ENCODE data around the gene PPP2R5C. TPM values are rescaled to one million over a fixed set of nuclear protein-coding genes. Genes with fewer than 3 reads are reported as not detected.

The PPP2R5C gene
- total RNA-seq, 1 donor from 2014 or later: 237 TPM

DNA sequence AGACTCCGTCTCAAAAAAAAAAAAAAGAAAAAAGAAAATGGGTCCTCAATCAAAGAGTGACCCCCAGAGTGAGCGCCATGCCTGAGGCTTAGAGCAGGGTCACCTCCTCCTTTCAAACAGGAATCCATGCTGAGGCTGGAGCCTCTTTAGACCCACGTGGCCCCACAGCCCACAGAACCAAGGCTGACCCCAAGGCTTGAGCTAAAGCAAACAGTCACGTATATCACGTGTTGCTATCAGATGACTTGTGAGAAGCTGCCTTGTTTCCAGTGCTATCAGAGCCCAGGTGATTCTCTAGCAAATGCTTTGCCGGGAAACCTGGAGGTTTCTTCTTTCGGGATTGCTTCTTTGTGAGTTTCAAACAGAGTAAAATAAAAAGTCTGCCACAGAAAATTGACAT, 171.2 kb downstream of the PPP2R5C start:
- intact Hi-C loops (cut with micrococcal nuclease): no loop called here

DNA sequence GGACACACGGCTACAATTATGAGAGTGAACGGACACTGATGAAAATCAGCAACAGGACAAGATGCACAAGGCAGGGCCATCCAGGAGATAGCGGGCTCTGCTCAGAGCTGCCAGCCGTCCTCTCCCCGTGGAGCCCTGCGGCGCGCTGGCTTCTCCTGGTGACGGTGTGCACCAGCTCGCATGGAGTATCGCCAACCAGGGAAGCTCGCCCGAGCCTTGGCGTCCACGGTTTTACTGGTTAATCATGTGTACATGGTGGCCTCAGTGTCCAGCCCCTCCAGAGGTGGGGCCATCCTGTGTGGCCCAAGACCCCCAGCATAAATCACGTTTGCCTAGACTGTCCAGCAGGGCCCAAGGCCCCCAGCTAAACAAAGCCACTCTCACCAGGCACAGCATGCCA, 171.7 kb downstream of the PPP2R5C start:
- intact Hi-C loops (cut with micrococcal nuclease): no loop called here

DNA sequence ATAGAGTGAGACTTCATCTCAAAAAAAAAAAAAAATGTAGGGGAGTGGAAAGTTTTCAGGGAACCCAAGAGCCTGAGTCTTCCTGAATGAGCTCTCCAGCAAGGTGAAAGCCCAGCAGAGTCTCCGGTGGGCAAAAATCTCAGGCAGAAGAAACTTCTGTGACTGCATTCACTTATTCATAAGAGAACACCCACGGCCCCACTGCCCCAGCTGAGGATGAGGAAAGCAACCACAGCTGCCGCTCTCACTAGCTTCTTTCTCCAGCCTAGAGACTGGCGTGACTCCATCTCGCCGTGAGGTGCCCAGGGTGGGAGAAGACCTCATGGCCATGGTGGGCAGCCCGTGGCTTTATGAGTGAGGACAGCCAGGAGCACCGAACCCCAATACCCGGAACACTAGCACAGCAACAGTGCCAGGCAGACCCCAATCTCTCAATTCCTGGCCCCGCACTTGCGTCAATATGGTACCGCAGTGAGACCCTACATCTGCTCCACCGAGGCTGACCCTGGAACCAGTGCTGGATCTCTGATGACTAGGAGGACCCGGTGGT, 173.2 kb downstream of the PPP2R5C start:
- intact Hi-C loops (cut with micrococcal nuclease): no loop called here

DNA sequence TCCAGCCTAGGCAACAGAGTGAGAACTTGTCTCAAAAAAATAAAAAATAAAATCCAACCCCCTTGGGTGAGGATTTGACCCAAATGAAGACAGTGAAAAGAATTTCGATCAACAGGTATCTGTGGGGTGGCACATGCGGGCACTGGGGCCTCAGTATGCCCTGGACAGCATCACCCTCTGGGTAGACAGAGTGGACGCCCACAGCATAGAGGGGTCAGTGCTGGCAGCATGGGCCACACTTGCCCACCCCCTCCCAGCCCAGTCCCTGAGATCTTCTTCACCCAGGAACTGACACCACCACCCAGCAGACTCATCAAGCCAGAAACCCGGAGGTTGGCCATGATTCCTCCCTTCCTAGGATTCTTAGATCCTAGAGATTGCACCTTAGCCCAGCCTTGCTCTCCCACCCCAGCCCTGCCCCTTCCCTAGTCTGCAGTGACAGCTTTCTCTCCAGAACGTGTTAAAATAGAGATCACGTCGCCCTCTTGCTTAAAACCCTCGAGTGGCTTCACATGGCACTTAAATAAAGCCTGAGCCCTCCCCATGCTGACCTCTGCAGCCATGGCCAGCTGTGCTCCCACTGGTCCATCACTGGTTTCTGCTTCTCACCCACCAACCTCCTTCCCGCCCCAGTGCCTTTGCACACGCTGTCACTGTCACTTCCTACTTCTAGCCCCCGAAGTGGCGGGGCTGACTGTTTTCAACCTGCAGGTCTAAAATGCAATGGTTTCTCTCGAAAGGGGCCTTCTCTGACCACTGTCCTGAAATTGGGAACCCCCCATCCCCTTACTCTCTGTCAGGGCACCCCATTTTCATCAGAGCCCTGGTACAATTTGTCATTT, 176.6 kb downstream of the PPP2R5C start:
- intact Hi-C loops (cut with micrococcal nuclease): no loop called here

DNA sequence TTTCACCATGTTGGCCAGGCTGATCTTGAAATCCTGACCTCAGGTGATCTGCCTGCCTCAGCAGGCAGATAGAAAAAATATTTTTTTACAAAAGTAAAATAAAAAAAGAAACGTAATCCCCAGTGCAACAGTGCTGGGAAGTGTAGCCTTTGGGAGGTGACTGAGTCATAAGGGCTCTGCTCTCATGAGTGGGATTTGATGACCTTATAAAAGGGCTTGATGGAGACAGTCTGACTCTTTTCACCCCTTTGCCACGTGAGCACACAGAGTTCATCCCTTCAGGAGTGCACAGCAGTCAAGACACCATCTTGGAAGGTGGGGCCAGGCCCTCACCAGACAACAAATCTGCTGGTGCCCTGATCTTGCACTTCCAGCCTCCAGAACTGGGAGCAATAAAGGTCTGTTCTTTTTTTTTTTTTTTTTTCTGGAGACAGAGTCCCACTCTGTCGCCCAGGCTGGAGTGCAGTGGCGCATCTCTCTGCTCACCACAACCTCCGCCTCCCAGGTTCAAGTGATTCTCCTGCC, 178.2 kb downstream of the PPP2R5C start:
- intact Hi-C loops (cut with micrococcal nuclease): no loop called here

DNA sequence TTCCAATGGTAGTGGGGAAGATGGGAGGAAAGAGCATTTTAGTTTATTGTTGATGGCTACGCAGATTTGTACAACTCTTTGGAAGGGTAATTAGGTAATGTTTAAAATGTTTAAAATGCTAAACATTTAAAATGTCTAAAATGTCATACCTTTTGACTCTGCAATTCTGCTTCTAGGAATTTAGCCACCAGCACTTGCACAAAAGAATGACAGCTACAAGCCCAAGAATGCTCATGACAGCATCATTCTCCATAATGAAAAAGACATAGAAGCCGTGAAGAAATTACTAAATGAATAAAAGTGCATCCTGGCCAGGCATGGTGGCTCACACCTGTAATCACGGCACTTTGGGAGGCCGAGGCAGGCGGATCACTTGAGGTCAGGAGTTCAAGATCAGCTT, 182.9 kb downstream of the PPP2R5C start:
- intact Hi-C loops (cut with micrococcal nuclease): no loop called here

DNA sequence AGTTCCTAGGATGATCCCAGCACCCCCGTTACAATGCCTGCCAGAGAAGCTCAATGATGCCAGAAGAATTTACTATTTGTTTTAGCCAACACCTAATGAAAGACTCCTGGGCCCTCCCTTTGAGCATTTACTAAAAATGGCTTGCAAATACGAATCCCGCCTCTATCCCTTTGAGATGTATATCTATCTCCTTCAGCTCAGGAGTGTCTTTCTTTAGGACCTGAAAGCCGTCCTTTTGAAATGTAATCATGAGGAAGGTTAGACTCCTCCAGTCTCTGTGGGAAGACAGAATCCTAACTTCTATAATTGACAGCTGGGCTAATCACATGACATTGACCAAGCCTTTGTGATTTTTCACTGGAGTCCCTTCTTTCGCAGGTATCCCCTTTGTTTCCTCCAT, 183.7 kb downstream of the PPP2R5C start:
- intact Hi-C loops (cut with micrococcal nuclease): loop anchor here (5.0 kb wide), 3 partner anchors 123 to 238 kb away; no protein-coding TSS in a partner anchor

DNA sequence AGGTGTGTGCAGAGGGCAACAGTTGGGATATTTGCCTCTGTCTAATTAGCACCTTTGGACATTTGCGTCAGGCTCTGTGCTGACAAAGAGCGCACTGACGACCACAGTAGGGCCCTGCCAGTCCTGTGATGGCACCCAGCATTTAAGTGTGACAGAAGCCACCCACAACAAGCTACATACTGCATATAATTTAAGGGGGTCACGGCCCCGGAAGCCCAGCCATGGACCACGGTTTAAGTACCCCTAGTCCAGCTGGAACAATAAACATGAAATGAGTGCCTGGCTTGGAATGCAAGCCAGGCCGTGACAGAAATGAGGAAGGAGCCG, 186.0 kb downstream of the PPP2R5C start:
- intact Hi-C loops (cut with micrococcal nuclease): loop anchor here (5.0 kb wide), 3 partner anchors 125 to 240 kb away; no protein-coding TSS in a partner anchor

DNA sequence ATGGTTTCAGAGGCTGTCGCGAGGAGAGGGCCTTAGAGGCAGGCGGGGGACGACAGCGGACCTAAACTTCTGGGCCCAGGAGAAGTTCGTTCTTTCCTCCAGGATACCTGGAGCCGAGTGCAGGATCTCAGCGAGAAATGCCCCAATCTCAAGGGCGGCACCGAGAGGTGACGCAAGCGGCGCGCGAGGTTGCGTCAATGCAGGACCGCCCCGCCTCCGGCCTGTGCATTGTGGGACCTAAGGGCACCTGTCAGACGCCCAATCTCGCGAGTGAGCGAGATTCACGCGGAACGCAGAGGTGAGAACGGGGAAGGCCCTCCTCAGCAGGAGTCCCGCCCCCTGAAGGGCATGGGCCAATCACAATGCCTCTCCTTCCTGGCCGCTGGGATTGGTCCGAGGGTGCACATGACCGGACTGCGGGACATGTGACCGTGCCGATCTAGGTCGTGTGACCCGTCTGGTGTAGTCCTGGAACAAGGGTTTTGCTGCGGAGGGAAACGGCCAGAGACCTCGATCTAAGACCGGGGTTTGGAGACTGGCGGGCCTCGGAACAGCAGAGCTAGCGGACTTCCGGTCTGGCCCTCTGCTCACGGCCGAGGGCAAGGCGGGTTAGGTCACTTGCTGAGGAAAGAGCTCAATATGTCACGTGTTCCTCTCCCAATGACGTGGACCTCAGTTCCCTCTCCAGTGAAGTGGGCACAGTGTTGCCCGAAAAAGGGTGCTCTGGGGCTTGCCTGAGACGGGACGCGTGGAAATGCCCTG, 186.6 kb downstream of the PPP2R5C start:
- intact Hi-C loops (cut with micrococcal nuclease): loop anchor here (1.0 to 5.0 kb wide), 9 partner anchors 16 to 371 kb away; partner anchors contain the start of genes DYNC1H1, HSP90AA1, MOK and PPP2R5C

DNA sequence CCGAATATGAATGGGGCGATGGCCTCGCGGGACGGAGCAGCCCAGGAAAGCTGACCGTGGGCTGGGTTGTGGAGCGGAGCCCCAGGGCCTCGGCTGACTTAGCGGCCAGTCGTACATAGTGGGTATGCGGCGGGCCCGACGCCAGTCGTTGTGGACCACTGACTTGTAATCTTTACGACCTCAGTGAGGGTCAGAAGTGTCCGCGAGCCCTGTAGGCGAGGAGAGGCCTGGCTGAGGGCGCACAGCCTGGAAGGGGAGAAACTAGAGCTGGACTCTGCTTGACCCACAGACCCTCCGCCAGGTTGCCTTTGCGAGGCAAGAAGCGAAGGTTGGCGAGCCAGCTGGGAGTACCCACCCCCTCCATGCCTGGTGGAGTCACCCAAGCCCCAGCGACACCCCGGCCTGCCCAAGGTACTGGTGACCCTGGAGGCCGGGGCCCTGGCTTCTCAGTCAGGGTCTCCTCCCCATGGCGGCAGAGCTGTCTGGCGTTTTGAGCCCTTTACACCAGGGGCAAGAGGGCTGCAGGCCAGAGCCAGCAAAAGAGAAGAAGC, 187.2 kb downstream of the PPP2R5C start:
- intact Hi-C loops (cut with micrococcal nuclease): loop anchor here (1.0 to 5.0 kb wide), 9 partner anchors 16 to 371 kb away; partner anchors contain the start of genes DYNC1H1, HSP90AA1, MOK and PPP2R5C

DNA sequence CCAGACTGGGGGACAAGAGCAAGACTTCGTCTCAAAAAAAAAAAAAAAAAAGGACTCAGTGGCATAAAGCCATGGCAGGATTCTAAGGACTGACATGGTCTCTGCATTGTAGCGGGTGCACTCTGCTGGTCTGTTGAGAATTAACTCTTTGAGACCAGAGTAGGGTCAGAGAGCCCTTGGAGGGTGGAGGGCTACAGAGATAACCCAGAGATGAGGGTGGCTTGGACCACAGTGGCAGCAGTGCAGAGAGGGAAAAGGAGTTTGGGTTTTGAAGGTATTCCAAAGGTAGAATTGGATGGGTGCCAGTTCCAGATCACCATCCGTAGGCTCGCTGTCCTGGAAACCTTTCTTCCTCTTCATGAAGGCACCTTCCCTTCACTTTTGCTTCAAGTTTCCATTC, 188.6 kb downstream of the PPP2R5C start:
- intact Hi-C loops (cut with micrococcal nuclease): no loop called here

DNA sequence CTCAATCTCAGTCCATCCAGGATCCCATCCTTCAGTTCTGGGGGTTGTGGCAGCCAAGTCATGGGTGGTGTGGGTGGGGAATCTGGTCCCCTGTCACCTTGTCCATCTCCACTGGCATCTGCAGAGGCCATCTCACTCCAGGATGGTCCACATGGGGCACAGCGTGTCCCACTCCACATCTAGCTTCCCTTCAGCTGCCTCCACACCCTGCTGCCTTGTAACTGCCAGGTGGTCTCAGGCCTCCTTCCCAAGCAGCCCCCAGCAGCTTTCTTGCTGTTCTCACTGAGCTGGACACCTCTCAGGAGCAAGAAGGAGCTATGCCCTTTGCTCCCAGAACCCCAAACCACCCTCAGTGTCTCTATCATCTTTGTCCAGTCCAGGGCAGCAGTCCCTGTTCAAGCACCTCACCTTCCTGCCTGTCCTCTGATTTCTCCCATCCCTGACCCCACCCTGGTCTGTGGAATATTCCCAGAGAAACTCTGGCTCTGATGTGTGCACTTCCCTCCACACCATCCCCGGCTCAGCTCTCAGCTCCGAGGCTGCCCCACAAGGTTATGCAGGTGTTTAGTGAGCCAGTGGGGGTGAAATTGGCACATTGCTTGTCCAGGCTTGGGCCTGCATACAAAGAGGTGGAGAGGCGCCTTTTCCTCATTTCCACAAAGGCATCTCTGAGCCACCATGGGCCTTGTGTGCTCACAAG, 189.2 kb downstream of the PPP2R5C start:
- intact Hi-C loops (cut with micrococcal nuclease): no loop called here

DNA sequence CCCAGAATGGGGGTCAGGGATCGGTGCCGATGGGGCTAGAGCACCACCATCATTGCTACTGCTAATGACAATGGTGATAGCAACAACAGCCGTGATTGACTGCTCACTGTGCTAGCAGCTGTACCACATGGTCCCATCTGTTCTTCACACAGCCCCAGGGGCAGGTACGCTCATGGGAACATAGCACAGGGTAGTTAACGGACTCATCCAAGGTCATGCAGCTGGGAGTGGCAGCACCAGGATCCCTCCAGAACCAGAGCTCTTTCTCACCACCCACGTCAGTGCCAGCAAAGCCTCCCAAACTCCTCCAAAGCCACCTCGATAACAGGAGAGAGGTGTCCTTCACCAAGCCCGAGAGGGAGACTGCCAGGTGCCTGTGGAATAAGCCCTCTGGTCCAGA, 191.6 kb downstream of the PPP2R5C start:
- intact Hi-C loops (cut with micrococcal nuclease): no loop called here

DNA sequence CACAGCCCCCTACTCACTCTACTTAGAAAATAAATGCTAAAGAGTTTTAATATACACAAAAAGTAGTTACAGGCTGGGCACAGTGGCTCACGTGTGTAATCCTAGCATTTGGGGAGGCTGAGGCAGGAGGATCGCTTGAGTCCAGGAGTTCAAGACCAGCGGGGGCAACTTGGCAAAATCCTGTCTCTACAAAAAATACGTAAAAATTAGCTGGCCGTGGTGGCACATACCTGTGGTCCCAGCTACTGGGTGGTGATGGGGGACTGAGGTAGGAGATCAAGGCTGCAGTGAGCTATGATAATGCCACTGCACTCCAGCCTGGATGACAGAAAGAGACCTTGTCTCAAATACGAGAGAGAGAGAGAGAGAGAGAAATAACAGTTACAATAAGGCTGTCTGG, 193.0 kb downstream of the PPP2R5C start:
- intact Hi-C loops (cut with micrococcal nuclease): no loop called here

DNA sequence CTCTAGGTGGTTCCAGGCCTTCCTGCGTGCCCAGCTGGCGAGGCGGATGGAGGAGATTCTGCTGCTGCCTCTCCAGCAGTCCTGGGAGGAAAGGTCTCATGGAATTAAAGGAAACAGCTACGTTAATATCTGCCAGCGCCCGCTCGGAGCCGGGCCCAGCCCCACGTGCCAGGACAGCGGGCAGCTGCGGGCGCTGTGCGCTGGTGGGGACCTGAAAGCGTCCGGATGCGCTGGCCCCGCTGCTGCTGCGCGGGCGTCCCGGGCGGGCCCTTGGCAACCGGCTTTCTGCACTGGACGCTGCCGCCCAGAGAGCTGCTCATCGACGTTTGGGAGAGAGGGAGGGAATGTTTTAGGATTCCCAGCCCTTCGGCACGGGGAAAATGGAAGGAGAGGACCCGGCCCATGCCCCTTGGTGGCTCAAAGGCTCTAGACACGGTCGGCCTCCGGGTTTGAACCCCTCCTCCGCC, 194.2 kb downstream of the PPP2R5C start:
- intact Hi-C loops (cut with micrococcal nuclease): no loop called here

DNA sequence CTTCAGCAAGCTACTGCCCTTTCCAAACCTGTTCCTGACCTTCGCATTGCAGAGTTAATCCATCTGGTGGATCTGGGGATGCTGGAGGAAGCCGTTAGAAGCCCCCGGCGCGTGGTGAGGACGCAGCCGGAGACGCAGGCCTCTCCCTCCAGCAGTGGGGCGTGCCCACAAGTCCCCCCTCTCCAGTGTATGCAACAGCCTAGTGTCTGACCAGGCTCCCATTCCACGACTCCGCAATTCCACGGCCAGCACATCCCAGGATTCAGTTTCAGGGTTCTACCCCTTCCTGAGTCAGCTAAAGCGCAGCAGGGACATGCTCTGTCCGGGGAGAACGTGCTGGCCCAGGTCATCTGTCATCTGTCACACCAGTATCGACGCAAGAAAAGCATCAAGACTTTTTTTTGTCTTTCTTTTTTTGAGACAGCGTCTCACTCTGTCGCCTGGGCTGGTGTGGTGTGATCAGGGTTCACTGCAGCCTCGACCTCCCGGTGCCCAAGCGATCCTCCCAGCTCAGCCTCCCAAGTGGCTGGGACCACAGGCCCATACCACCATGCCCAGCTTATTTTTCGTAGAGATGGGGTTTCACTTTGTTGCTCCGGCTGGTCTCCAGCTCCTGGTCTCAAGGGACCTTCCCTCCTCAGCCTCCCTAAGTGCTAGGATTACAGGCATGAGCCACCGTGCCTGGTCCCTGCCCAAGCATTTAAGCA, 194.8 kb downstream of the PPP2R5C start:
- intact Hi-C loops (cut with micrococcal nuclease): no loop called here

DNA sequence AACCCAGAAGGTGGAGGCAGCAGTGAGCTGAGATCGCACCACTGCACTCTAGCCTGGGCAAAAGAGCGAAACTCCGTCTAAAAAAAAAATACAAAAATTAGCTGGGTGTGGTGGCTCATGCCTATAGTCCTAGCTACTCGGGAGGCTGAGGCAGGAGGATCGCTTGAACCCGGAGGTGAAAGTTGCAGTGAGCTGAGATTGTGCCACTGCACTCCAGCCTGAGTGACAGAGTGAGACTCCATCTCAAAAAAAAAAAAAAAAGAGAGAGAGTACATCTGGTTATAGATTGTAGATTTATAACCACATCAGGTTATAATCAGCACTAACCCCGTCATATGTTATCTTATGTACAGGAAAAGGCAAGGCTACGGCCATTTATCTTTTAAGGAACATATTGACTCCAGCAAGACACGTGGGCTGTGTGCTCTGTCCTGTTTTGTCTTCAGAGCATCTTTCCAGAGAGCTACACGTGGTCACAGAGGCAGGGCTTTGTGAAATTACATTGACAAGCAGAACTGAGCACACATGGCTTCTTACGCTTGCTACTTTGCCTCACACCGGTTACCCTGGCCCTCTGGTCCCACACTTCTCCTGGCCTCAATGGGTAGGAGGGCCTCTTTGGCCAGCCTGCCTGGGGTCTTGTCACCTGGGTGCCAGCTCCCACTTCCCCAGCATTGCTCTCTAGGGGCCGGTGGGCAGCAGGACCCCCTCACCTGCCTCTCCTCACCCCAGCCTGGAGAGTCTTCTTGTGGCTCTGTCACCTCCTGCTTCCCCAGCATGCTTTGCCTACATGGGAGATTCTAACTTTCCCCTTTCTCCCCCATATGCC, 196.1 kb downstream of the PPP2R5C start:
- intact Hi-C loops (cut with micrococcal nuclease): no loop called here

DNA sequence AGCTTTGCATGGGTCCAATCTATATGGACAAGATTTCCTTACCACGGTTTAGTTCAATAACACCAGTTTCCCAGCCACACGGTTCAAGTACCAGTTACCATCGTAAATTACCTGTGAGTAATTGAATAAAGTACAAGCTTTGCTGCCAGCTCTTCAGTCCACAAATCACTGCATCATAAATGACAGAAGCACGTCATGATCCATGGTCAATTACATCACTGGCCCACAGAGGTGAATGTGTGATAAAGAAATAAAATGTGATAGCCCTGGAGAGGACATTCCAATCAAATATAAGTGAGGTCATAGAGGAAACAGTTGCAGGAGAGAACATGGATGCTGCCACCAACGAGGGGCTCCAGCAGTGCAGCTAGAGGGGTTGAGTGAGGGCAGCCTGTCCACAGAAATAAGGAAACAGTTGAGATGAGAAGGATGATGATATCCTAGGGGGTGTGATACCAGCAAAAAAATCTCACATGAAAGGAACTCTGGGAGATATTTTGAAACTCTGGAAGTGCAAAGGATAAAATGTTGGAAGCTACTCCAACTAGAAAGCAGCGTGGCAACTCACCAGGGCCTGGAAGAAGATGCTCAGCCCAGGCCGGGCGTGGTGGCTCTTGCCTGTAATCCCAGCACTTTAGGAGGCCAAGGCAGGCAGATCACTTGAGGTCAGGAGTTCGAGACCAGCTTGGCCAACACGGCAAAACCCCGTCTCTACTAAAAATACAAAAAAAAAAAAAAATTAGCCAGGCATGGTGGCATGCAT, 197.1 kb downstream of the PPP2R5C start:
- intact Hi-C loops (cut with micrococcal nuclease): no loop called here

DNA sequence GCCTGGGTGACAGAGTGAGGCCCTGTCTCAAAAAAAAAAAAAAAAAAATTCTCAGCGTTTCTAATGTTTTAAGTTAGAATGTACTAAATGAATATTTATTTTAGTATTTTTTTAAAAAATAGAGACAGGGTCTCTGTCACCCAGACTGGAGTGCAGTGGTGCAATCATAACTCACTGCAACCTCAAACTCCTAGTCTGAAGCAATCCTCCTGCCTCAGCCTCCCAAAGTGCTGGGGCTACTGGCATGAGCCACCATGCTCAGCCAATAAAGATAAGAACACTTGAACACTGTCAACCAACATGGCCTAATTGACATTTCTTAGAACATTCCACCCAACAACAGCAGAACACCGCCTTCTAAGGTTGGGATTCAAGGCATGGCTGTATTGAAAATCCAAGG, 197.8 kb downstream of the PPP2R5C start:
- intact Hi-C loops (cut with micrococcal nuclease): no loop called here
